ENCODE data around the gene SLC25A34. TPM values are rescaled to one million over a fixed set of nuclear protein-coding genes. Genes with fewer than 3 reads are reported as not detected.
A peak's percentile ranks its signal among the peaks of the same experiment; 100 is the strongest.

Gene SLC25A34
- polyA plus RNA-seq, 3 donors = 0.08 to 2.7 (median 0.61) TPM

DNA sequence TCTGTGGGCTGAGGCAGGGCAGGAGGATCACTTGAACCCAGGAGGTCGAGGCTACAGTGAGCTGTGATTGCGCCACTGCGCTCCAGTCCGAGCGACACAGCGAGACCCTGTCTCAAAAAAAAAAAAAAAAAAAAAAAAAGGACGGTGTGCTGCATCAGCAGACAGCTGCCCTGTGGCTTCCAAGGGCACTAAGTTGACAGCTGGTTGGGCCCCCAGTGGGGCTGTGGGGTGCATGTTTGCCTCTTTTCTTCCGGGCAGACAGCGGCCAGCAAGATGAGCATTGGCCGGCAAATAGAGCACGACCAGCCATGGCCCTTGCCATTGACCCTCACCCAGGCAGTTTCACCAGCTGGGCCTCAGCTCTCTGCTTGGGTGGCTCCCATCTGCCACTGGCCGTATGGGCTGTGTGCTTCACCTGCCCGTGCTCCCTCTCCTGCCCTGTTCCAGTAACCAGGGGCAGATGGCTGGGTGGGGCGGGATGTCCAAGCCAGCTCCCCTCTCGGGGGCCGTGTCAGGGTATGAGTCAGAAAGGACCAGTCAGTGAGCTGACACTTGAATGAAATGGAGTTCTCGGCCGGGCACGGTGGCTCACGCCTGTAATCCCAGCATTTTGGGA lies 12.3 kb upstream of the SLC25A34 start:
- H3K4me3 Mint-ChIP-seq = no peak overlapping the region
- WGBS (ENCODE audit: insufficient coverage) = 96% methylated on average over 13 of the region's 20 CpGs
- H3K4me2 ChIP-seq (replicated peaks; ENCODE audit: extremely low read depth, low read length, poor library complexity, severe bottlenecking) = no peak overlapping the region
- peaks cover 33% of the 10 kb centered on the region for H4K20me1 ChIP-seq (ENCODE audit: insufficient read depth, low read length)
- H3K9me3 Mint-ChIP-seq = no peaks in the 10 kb centered on the region
- H3K9ac ChIP-seq (ENCODE audit: insufficient read depth, low read length, poor library complexity, severe bottlenecking) = no peak overlapping the region
- H3K27ac Mint-ChIP-seq = peak overlapping the region in 3 of 7 donors; percentile 4 to 48 (median 6)
- no peaks in the 10 kb centered on the region for H3K27me3 ChIP-seq (ENCODE audit: control insufficient read depth in 2 of 2, insufficient read depth in 2 of 2, low read length in 2 of 2)
- no peak overlapping the region for H2AFZ ChIP-seq (ENCODE audit: insufficient read depth, low read depth, low read length, poor library complexity, severe bottlenecking)
- intact Hi-C loops (cut with micrococcal nuclease) = no loop called here
- peaks cover 76 to 100% of the 10 kb centered on the region in 2 donors for H3K36me3 Mint-ChIP-seq
- H3K27ac ChIP-seq (ENCODE audit: low read depth in 1 of 2, low read length in 2 of 2) = no peak overlapping the region
- no peaks in the 10 kb centered on the region for H3K4me1 Mint-ChIP-seq
- peaks cover 0 to 2% (median 0%) of the 10 kb centered on the region in 3 donors for H3K27me3 Mint-ChIP-seq (ENCODE audit: low read depth in 3 of 3)
- no peak overlapping the region for H3K4me3 ChIP-seq (replicated peaks in 1 of 3; ENCODE audit: low read depth in 2 of 3, low read length in 3 of 3)
- TF ChIP-seq, protein P1, sequence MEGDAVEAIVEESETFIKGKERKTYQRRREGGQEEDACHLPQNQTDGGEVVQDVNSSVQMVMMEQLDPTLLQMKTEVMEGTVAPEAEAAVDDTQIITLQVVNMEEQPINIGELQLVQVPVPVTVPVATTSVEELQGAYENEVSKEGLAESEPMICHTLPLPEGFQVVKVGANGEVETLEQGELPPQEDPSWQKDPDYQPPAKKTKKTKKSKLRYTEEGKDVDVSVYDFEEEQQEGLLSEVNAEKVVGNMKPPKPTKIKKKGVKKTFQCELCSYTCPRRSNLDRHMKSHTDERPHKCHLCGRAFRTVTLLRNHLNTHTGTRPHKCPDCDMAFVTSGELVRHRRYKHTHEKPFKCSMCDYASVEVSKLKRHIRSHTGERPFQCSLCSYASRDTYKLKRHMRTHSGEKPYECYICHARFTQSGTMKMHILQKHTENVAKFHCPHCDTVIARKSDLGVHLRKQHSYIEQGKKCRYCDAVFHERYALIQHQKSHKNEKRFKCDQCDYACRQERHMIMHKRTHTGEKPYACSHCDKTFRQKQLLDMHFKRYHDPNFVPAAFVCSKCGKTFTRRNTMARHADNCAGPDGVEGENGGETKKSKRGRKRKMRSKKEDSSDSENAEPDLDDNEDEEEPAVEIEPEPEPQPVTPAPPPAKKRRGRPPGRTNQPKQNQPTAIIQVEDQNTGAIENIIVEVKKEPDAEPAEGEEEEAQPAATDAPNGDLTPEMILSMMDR (IDR thresholded peaks at IDR 0.05) = no peak
- H3K9me3 ChIP-seq (replicated peaks in 1 of 2; ENCODE audit: control insufficient read depth in 1 of 2, insufficient read depth in 1 of 2, low read length in 2 of 2) = no peaks in the 10 kb centered on the region
- peaks cover 90 to 97% of the 10 kb centered on the region in 2 donors for H3K36me3 ChIP-seq (replicated peaks in 1 of 2; ENCODE audit: control insufficient read depth in 1 of 2, insufficient read depth in 2 of 2, low read length in 2 of 2)
- no peaks in the 10 kb centered on the region for H3K4me1 ChIP-seq (ENCODE audit: control insufficient read depth in 1 of 2, insufficient read depth in 2 of 2, low read length in 2 of 2)
- no peak for DNase-seq
- H3K79me2 ChIP-seq (ENCODE audit: insufficient read depth, low read length) = no peaks in the 10 kb centered on the region

DNA sequence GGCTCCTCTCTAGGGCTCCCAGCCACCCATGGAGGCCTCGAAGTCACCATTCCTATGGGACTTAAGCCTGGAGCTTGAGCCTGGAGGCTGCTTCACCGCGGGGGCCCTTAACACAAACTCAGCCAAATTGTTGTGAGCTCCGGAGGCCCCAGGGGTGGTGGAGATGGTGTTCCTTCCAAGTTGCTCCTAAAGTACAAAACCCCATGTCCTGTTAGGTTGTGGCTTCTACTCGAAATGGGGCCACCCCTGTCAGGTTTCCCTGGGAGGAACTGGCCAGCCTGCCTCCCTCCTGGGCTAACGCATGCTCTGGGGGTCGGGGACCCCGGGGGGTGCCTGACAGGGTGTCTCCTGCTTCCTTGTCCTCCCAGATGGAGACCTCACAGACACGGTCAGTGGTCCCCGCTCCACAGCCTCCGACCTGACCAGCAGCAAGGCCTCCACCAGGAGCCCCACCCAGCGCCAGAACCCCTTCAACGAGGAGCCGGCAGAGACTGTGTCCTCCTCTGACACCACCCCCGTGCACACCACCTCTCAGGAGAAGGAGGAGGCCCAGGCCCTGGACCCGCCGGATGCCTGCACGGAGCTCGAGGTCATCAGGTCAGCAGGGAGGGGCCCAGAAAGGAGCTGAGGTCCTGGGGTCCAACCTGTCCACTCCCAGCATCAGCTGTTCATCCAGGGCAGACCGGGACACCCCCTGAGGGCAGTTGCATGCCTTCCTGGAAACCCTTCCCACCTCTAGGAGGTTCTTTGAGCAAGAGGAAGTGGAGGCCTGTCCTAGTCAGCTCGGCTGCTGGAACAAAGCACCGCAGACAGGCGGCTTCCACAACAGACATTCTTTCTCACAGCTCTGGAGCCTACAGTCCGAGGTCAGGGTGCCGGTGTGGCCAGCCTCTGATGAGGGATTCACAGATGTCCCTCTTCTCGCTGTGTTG lies 10.8 kb upstream of the SLC25A34 start:
- 96% methylated on average over 12 of the region's 26 CpGs for WGBS (ENCODE audit: insufficient coverage)
- H3K9ac ChIP-seq (ENCODE audit: insufficient read depth, low read length, poor library complexity, severe bottlenecking) = no peak overlapping the region
- Mint-ChIP-seq H3K27me3 (ENCODE audit: low read depth in 3 of 3) (peaks cover 0 to 2% (median 0%) of the 10 kb centered on the region in 3 donors), H3K4me3 (no peak overlapping the region), H3K9me3 (no peaks in the 10 kb centered on the region), H3K27ac (peak overlapping the region in 1 of 7 donors; percentile 41), H3K36me3 (peaks cover 74 to 98% of the 10 kb centered on the region in 2 donors), H3K4me1 (no peaks in the 10 kb centered on the region)
- no peak overlapping the region for H3K4me3 ChIP-seq (replicated peaks in 1 of 3; ENCODE audit: low read depth in 2 of 3, low read length in 3 of 3)
- no peaks in the 10 kb centered on the region for H3K79me2 ChIP-seq (ENCODE audit: insufficient read depth, low read length)
- H3K9me3 ChIP-seq (replicated peaks in 1 of 2; ENCODE audit: control insufficient read depth in 1 of 2, insufficient read depth in 1 of 2, low read length in 2 of 2) = no peaks in the 10 kb centered on the region
- DNase-seq = no peak
- H3K36me3 ChIP-seq (replicated peaks in 1 of 2; ENCODE audit: control insufficient read depth in 1 of 2, insufficient read depth in 2 of 2, low read length in 2 of 2) = peaks cover 88 to 98% of the 10 kb centered on the region in 2 donors
- H3K4me2 ChIP-seq (replicated peaks; ENCODE audit: extremely low read depth, low read length, poor library complexity, severe bottlenecking) = no peak overlapping the region
- H2AFZ ChIP-seq (ENCODE audit: insufficient read depth, low read depth, low read length, poor library complexity, severe bottlenecking) = no peak overlapping the region
- intact Hi-C loops (cut with micrococcal nuclease) = no loop called here
- no peaks in the 10 kb centered on the region for H3K4me1 ChIP-seq (ENCODE audit: control insufficient read depth in 1 of 2, insufficient read depth in 2 of 2, low read length in 2 of 2)
- no peaks in the 10 kb centered on the region for H3K27me3 ChIP-seq (ENCODE audit: control insufficient read depth in 2 of 2, insufficient read depth in 2 of 2, low read length in 2 of 2)
- peaks cover 29% of the 10 kb centered on the region for H4K20me1 ChIP-seq (ENCODE audit: insufficient read depth, low read length)
- TF ChIP-seq, protein P1 (IDR thresholded peaks at IDR 0.05) = no peak
- H3K27ac ChIP-seq (ENCODE audit: low read depth in 1 of 2, low read length in 2 of 2) = peak overlapping the region in 1 of 2 donors; percentile 20
